ENCODE results near the gene PHLDA1. TPM values are rescaled to one million over a fixed set of nuclear protein-coding genes. Genes with fewer than 3 reads are reported as not detected.
A peak's percentile ranks its signal among the peaks of the same experiment; 100 is the strongest.

The PHLDA1 gene
- total and polyA plus RNA-seq, 2 of the 4 experiments (the other 2 are of a cell fraction): 27.8 to 32.4 TPM

DNA sequence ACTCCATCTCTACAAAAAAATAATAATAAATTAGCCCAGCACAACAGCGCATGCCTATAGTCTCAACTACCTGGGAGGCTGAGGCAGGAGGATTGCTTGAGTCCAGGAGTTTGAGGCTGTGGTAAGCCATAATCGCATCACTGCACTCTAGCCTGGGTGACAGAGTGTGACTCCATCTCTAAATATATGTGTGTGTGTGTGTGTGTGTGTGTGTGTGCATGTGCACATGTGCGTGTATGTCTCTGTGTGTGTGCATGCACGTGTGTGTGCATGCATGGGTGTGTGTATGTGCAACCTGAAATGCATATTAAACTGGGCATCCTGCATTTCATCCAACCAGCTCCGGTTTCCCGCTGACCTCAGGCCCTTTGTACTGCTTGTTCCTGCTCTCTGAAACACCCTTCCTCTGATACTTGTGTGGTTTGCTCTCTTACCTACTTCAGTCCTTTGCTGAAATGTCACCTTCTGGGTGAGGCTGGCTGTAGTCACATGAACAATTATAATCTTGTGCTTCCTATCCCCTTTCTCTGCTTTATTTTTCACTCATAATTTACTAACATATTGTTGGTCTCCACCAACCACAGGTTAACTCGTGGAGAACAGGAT is 46.9 kb downstream of the PHLDA1 start:
- no peak for TF ChIP-seq SMC3 (IDR thresholded peaks at IDR 0.05; ENCODE audit: low read depth, low read length)
- TF ChIP-seq, protein P1, sequence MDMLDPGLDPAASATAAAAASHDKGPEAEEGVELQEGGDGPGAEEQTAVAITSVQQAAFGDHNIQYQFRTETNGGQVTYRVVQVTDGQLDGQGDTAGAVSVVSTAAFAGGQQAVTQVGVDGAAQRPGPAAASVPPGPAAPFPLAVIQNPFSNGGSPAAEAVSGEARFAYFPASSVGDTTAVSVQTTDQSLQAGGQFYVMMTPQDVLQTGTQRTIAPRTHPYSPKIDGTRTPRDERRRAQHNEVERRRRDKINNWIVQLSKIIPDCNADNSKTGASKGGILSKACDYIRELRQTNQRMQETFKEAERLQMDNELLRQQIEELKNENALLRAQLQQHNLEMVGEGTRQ (IDR thresholded peaks at IDR 0.05; ENCODE audit: low read depth, low read length): no peak
- no peak for TF ChIP-seq CEBPB (IDR thresholded peaks at IDR 0.05; ENCODE audit: low read depth, low read length)
- no peak for TF ChIP-seq MAFK (IDR thresholded peaks at IDR 0.05; ENCODE audit: low read depth, low read length)
- no peak for TF ChIP-seq NFE2L2 (IDR thresholded peaks at IDR 0.05; ENCODE audit: low read depth, low read length)
- TF ChIP-seq BHLHE40 (IDR thresholded peaks at IDR 0.05; ENCODE audit: low read depth, low read length): no peak
- no peak for TF ChIP-seq RAD21 (IDR thresholded peaks at IDR 0.05; ENCODE audit: low read length)
- no peak for TF ChIP-seq RFX5 (IDR thresholded peaks at IDR 0.05; ENCODE audit: low read depth, low read length)
- TF ChIP-seq, protein P2, sequence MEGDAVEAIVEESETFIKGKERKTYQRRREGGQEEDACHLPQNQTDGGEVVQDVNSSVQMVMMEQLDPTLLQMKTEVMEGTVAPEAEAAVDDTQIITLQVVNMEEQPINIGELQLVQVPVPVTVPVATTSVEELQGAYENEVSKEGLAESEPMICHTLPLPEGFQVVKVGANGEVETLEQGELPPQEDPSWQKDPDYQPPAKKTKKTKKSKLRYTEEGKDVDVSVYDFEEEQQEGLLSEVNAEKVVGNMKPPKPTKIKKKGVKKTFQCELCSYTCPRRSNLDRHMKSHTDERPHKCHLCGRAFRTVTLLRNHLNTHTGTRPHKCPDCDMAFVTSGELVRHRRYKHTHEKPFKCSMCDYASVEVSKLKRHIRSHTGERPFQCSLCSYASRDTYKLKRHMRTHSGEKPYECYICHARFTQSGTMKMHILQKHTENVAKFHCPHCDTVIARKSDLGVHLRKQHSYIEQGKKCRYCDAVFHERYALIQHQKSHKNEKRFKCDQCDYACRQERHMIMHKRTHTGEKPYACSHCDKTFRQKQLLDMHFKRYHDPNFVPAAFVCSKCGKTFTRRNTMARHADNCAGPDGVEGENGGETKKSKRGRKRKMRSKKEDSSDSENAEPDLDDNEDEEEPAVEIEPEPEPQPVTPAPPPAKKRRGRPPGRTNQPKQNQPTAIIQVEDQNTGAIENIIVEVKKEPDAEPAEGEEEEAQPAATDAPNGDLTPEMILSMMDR (conservative IDR thresholded peaks at IDR 0.05; ENCODE audit: low read depth, low read length): no peak
- no peak for TF ChIP-seq CHD1 (IDR thresholded peaks at IDR 0.05; ENCODE audit: low read depth, low read length)
- TF ChIP-seq POLR2A (IDR thresholded peaks at IDR 0.05; ENCODE audit: low read depth, low read length): no peak
- no peak for TF ChIP-seq FOS (IDR thresholded peaks at IDR 0.05; ENCODE audit: low read depth, low read length)
- TF ChIP-seq ELK1 (IDR thresholded peaks at IDR 0.05; ENCODE audit: borderline replicate concordance, low read depth, low read length): no peak
- Histone ChIP-seq H4K5ac (ENCODE audit: low read depth, low read length) (peak overlapping the region; percentile 54), H3K23ac (ENCODE audit: low read depth, low read length) (peak overlapping the region; percentile 84), H2AK9ac (replicated peaks; ENCODE audit: low read depth, low read length, poor library complexity) (peak overlapping the region; percentile 33), H2AFZ (replicated peaks; ENCODE audit: low read length, poor library complexity) (no peak overlapping the region), H2BK5ac (ENCODE audit: low read depth, low read length, poor library complexity, severe bottlenecking) (peak overlapping the region; percentile 18), H2BK15ac (ENCODE audit: low read depth, low read length) (peak overlapping the region; percentile 95), H2BK20ac (ENCODE audit: low read depth, low read length) (peak overlapping the region; percentile 77), H3K79me1 (ENCODE audit: low read depth in 1 of 2, low read length in 2 of 2) (peaks cover 8 to 36% of the 10 kb centered on the region in 2 experiments; a peak in 2 of 4 replicates), H3K4me2 (ENCODE audit: low read depth, low read length) (no peak overlapping the region), H2AK5ac (ENCODE audit: low read depth, low read length) (peak overlapping the region; percentile 83), H4K8ac (ENCODE audit: low read depth in 2 of 2, low read length in 2 of 2) (peak overlapping the region; percentile 65 to 70), H3K9ac (ENCODE audit: low read depth, low read length) (no peak overlapping the region), H4K20me1 (ENCODE audit: insufficient read depth, low read length) (no peaks in the 10 kb centered on the region), H3K4me3 (ENCODE audit: insufficient read depth, low read depth, low read length) (no peak overlapping the region), H3K4ac (ENCODE audit: low read depth, low read length) (peak overlapping the region; percentile 77), H3K36me3 (ENCODE audit: control insufficient read depth, insufficient read depth, low read length) (no peaks in the 10 kb centered on the region), H3K9me3 (ENCODE audit: control insufficient read depth, insufficient read depth, low read length) (no peaks in the 10 kb centered on the region), H3K4me1 (ENCODE audit: control insufficient read depth, insufficient read depth, low read length) (peaks cover 12% of the 10 kb centered on the region), H3K14ac (replicated peaks; ENCODE audit: low read depth, low read length) (peak overlapping the region; percentile 72), H3K9me1 (ENCODE audit: insufficient read depth, low read length) (peaks cover 12% of the 10 kb centered on the region), H3K27ac (ENCODE audit: insufficient read depth, low read length) (peak overlapping the region; percentile 11), H2BK120ac (ENCODE audit: low read depth, low read length) (peak overlapping the region; percentile 68), H4K91ac (ENCODE audit: insufficient read depth, low read depth, low read length) (peak overlapping the region; percentile 66), H3K18ac (ENCODE audit: low read depth, low read length) (peak overlapping the region; percentile 57), H3K27me3 (ENCODE audit: control insufficient read depth, insufficient read depth, low read length) (no peaks in the 10 kb centered on the region), H3K56ac (ENCODE audit: extremely low read depth, insufficient read depth, low read length) (no peak overlapping the region)
- no CpG with 5 or more reads among the region's 7 CpGs for WGBS, 2 experiments (ENCODE audit: extremely low coverage in 2 of 2, insufficient read length in 1 of 2)
- ChIA-PET CTCF (no interaction called here), POLR2A (ENCODE audit: unreplicated experiment) (no interaction called here)
- DNase-seq: no peak
- intact Hi-C loops (cut with micrococcal nuclease): no loop called here
- dilution Hi-C loops (cut with HindIII; ENCODE audit: low sequenced_read_pairs, unreplicated experiment): no loop called here
- ATAC-seq (ENCODE audit: low read depth): no peak
- in situ Hi-C loops (cut with MboI; ENCODE audit: low sequenced_read_pairs): no loop called here
- no TSS peak for BruUV-seq (replicated peaks)
